ENCODE measurements around the gene IGF1R. TPM values are rescaled to one million over a fixed set of nuclear protein-coding genes. Genes with fewer than 3 reads are reported as not detected.
A peak's percentile ranks its signal among the peaks of the same experiment; 100 is the strongest.

Gene IGF1R
- total and polyA plus RNA-seq, 2 of the 13 experiments (the other 11 are each of a cell fraction or from before 2014, with no cell fraction given), result 15.9 to 18.4 TPM

GRCh38 chr15:98843844-98844243 lies 195.5 kb downstream of the IGF1R start (continued):
- TF ChIP-seq THAP9 (CRISPR knock-in tag; IDR thresholded peaks at IDR 0.05; ENCODE audit: borderline replicate concordance) (no peak), NCOA5 (CRISPR knock-in tag; IDR thresholded peaks at IDR 0.05) (no peak), ZNF563 (CRISPR knock-in tag; IDR thresholded peaks at IDR 0.05) (no peak), SRSF1 (optimal IDR thresholded peaks at IDR 0.05; ENCODE audit: low read depth, low read length) (no peak), BRF2 (CRISPR knock-in tag; IDR thresholded peaks at IDR 0.05) (no peak), TCF12 (IDR thresholded peaks at IDR 0.05) (no peak), TCF12 (CRISPR knock-in tag; IDR thresholded peaks at IDR 0.05) (no peak), ZNF513 (CRISPR knock-in tag; conservative IDR thresholded peaks at IDR 0.05) (no peak), RBAK (CRISPR knock-in tag; IDR thresholded peaks at IDR 0.05) (no peak), ZNF652 (CRISPR knock-in tag; IDR thresholded peaks at IDR 0.05; ENCODE audit: borderline replicate concordance, low read depth) (no peak), NFYC (CRISPR knock-in tag; IDR thresholded peaks at IDR 0.05) (no peak), FOXC1 (CRISPR knock-in tag; IDR thresholded peaks at IDR 0.05; ENCODE audit: borderline replicate concordance) (no peak), DRAP1 (CRISPR knock-in tag; IDR thresholded peaks at IDR 0.05) (no peak), ZBTB34 (CRISPR knock-in tag; IDR thresholded peaks at IDR 0.05) (no peak), ZNF629 (CRISPR knock-in tag; conservative IDR thresholded peaks at IDR 0.05) (no peak), SPEN (CRISPR knock-in tag; IDR thresholded peaks at IDR 0.05; ENCODE audit: low read depth) (no peak), GFI1 (CRISPR knock-in tag; IDR thresholded peaks at IDR 0.05; ENCODE audit: borderline replicate concordance) (peak; percentile 62), ARID3A (IDR thresholded peaks at IDR 0.05; ENCODE audit: low read depth, low read length) (peak; percentile 100), SIN3B (IDR thresholded peaks at IDR 0.05; ENCODE audit: low read length) (no peak), ZBTB7B (CRISPR knock-in tag; IDR thresholded peaks at IDR 0.05) (0 out of 2 replicates have a peak, but pooled peaks have one; percentile 32), SALL1 (CRISPR knock-in tag; IDR thresholded peaks at IDR 0.05) (no peak)
